Heart left ventricle (tissue), 16 donors: ENCODE results near the gene SELENOW. TPM values are rescaled to one million over a fixed set of nuclear protein-coding genes. Genes with fewer than 3 reads are reported as not detected.

Experiments used
- ATAC-seq, 4 donors: fragments of 200-7000 bp; cut with Tn5 transposase; one replicate each; pipeline ENCODE4 v1.9.1; 2020 to 2022; ENCODE audit warnings: moderate library complexity in 4 of 4, mild to moderate bottlenecking in 3 of 4, moderate number of reproducible peaks in 1 of 4
- DNase-seq, 5 donors: peaks; one replicate each; pipeline ENCODE4 v3.0.0-alpha.2; 2020
- H3K27ac ChIP-seq, 12 donors: fragments of 200-600 bp; sonication (generic) in 4 of 12; one replicate each; pipeline versions ENCODE4 v1.5.0 to v1.8.0; 2016 to 2022; ENCODE audit warnings: mild to moderate bottlenecking in 2 of 12
- H3K27me3 ChIP-seq, 9 donors: fragments of 200-600 bp; sonication (generic) in 2 of 9; one replicate each; pipeline versions ENCODE4 v1.5.1 to v1.8.0; 2016 to 2022; ENCODE audit warnings: mild to moderate bottlenecking in 3 of 9
- H3K36me3 ChIP-seq, 9 donors: fragments of 200-600 bp; sonication (generic) in 2 of 9; one replicate each; pipeline versions ENCODE4 v1.5.0 to v1.8.0; 2018 to 2022; ENCODE audit warnings: mild to moderate bottlenecking in 2 of 9
- H3K4me1 ChIP-seq, 12 donors: fragments of 200-600 bp; sonication (generic) in 4 of 12; one replicate each; pipeline versions ENCODE4 v1.5.0 to v1.8.0; 2016 to 2022; ENCODE audit warnings: mild to moderate bottlenecking in 3 of 12
- H3K4me3 ChIP-seq, 12 donors: fragments of 200-600 bp; sonication (generic) in 4 of 12; one replicate each; pipeline versions ENCODE4 v1.5.0 to v1.8.0; 2017 to 2022; ENCODE audit warnings: mild to moderate bottlenecking in 9 of 12, moderate library complexity in 4 of 12
- H3K9me3 ChIP-seq, 12 donors: fragments of 200-600 bp; sonication (generic) in 4 of 12; one replicate each; pipeline versions ENCODE4 v1.5.0 to v1.8.0; 2016 to 2022; ENCODE audit warnings: mild to moderate bottlenecking in 1 of 12
- POLR2A ChIP-seq, 2 donors: fragments of 450-650 bp; IDR thresholded peaks; one replicate each; pipeline ENCODE4 v1.6.1; 2017; ENCODE audit warnings: antibody characterized with exemption in 2 of 2, mild to moderate bottlenecking in 2 of 2, moderate library complexity in 2 of 2
- WGBS, 4 donors: extraction: QIAGEN DNeasy Blood & Tissue Kit in 2 of 4; methylation state at CpG; one replicate each; pipeline versions ENCODE4 v1.1.5 to v1.1.7; 2013 to 2018; 5-methylcytosine and 5-hydroxymethylcytosine counted together
- intact Hi-C, 10 donors: fragments of 100-400 bp; cut with DNase I; formaldehyde crosslinking; loops; one replicate each; pipeline versions ENCODE4 v1.11.1 to v1.14.2; 2022
- polyA plus RNA-seq, 2 donors: library from polyadenylated mRNA; stranded (reverse); fragments of 200-250 nt; gene quantifications; one replicate each; pipeline ENCODE4 v1.2.3, GENCODE V29; 2013
- total RNA-seq, 9 donors: library from RNA; depleted of rRNA in 2 of 9; stranded (reverse); fragments of >200 nt in 2 of 9; fragmentation: NEBNext Ultra II Directional in 3 of 9; extraction: Animal tissue kit (Norgen Biotek cat#: 25700) in 3 of 9; gene quantifications; one replicate each; pipeline versions ENCODE4 v1.1.0 to v1.2.4, GENCODE V29; 2016 to 2023
- TF ChIP-seq, protein P1 (sequence below), 12 donors: fragments of 200-600 bp; sonication (generic) in 4 of 12; IDR thresholded peaks; one replicate each; pipeline versions ENCODE4 v1.5.0 to v1.8.0; 2018 to 2022; ENCODE audit warnings: antibody characterized with exemption in 12 of 12, mild to moderate bottlenecking in 5 of 12
- donor health status: ischemic (EF 13 %, LVEDD 7.1; RV severe dilation, severe dysfunction).
- donor health status: healthy with polysubstance abuse.
- donor health status: DM: no; HTN: yes; CAD: no.
- donor health status: DM: no; HTN: no; CAD: no.
- donor health status: ischemic (EF 25% LVEDD 6.9; RV normal size, moderate dysfunction).
- donor health status: ischemic (EF 25% LVEDD 5.7; RV mildly dilated, moderate dysfunction).
- donor health status: healthy.
- donor health status: DM: yes; HTN: yes; CAD: no.
- donor health status: ischemic (EF 35%, LVEDD 5.7; RV mildly dilated, moderate dysfunction).
- donor health status: nonischemic (EF 11% LVEDD 7.7; RV severe dilation, severe dysfunction).
- donor health status: DM: yes; HTN: yes; CAD: no.
- donor health status: PGD.
- donor health status: ischemic (EF 29% LVEDD 5.4; RV normal size, mild dysfunction).
- donor health status: nonischemic (EF 23%, LVEDD 6.1; RV moderate dilation, normal function).

SELENOW gene
- total and polyA plus RNA-seq, 11 donors: 647 to 2,748 (median 1,081) TPM

GRCh38 chr19:47757617-47758442 lies 20.7 kb upstream of the SELENOW start:
- Histone ChIP-seq H3K4me3 (no peak overlapping the region), H3K27me3 (no peaks in the 10 kb centered on the region), H3K27ac (peak overlapping the region in 1 of 12 donors; percentile 28), H3K9me3 (peaks cover 0 to 5% (median 0%) of the 10 kb centered on the region in 12 donors), H3K4me1 (peaks cover 0 to 7% (median 1%) of the 10 kb centered on the region in 12 donors), H3K36me3 (peaks cover 0 to 76% (median 67%) of the 10 kb centered on the region in 9 donors)
- TF ChIP-seq, protein P1, sequence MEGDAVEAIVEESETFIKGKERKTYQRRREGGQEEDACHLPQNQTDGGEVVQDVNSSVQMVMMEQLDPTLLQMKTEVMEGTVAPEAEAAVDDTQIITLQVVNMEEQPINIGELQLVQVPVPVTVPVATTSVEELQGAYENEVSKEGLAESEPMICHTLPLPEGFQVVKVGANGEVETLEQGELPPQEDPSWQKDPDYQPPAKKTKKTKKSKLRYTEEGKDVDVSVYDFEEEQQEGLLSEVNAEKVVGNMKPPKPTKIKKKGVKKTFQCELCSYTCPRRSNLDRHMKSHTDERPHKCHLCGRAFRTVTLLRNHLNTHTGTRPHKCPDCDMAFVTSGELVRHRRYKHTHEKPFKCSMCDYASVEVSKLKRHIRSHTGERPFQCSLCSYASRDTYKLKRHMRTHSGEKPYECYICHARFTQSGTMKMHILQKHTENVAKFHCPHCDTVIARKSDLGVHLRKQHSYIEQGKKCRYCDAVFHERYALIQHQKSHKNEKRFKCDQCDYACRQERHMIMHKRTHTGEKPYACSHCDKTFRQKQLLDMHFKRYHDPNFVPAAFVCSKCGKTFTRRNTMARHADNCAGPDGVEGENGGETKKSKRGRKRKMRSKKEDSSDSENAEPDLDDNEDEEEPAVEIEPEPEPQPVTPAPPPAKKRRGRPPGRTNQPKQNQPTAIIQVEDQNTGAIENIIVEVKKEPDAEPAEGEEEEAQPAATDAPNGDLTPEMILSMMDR (IDR thresholded peaks at IDR 0.05): no peak
- no peak for TF ChIP-seq POLR2A (IDR thresholded peaks at IDR 0.05)
- DNase-seq (no peak), ATAC-seq (no peak)
- intact Hi-C loops: no loop called here
- whole genome bisulfite sequencing, 4 donors: 84 to 90% (median 85%) methylated on average over 14 of the region's 14 CpGs

DNA sequence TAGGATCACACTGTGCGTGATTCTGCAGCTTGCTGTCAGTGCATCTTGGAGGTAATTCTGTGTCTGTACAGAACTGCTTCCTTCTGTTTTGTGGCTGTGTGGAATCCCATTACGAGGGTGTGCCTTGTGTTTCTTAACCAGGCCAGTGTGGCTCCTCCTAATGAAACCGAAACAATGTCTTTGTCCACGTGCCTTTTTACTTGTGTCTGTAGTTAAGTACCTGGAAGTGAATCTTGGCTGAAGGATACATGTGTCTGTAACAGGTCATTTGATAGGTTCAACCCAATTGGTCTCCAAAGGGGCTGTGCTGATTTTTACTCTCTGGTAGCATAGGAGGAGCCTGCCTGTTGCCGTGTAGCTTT lies 20.1 kb upstream of the SELENOW start:
- Histone ChIP-seq H3K9me3 (peaks cover 0 to 5% (median 0%) of the 10 kb centered on the region in 12 donors), H3K4me1 (peaks cover 0 to 11% (median 2%) of the 10 kb centered on the region in 12 donors), H3K27ac (no peak overlapping the region), H3K27me3 (no peaks in the 10 kb centered on the region), H3K36me3 (peaks cover 0 to 70% (median 61%) of the 10 kb centered on the region in 9 donors), H3K4me3 (no peak overlapping the region)
- no peak for DNase-seq
- no peak for ATAC-seq
- 85 to 93% (median 91%) methylated on average over 5 of the region's 5 CpGs for WGBS, 4 donors
- intact Hi-C loops: no loop called here
- TF ChIP-seq, protein P1 (IDR thresholded peaks at IDR 0.05): no peak
- no peak for TF ChIP-seq POLR2A (IDR thresholded peaks at IDR 0.05)

- H3K4me3 ChIP-seq: no peak overlapping the region
- no peaks in the 10 kb centered on the region for H3K27me3 ChIP-seq
- TF ChIP-seq, protein P1 (IDR thresholded peaks at IDR 0.05): no peak
- no peak for TF ChIP-seq POLR2A (IDR thresholded peaks at IDR 0.05)
- H3K9me3 ChIP-seq: peaks cover 0 to 5% (median 0%) of the 10 kb centered on the region in 12 donors
- H3K4me1 ChIP-seq: peaks cover 0 to 12% (median 2%) of the 10 kb centered on the region in 12 donors
- DNase-seq (no peak), ATAC-seq (no peak)
- H3K36me3 ChIP-seq: peaks cover 0 to 48% (median 39%) of the 10 kb centered on the region in 9 donors
- no peak overlapping the region for H3K27ac ChIP-seq
- WGBS, 4 donors: 78 to 96% (median 93%) methylated on average over 5 of the region's 5 CpGs
- intact Hi-C loops: loop anchor here in 2 of 10 donors (10.0 kb wide), 1 partner anchor 104 kb away; no protein-coding TSS in a partner anchor
Observed at GRCh38 chr19:47760632-47760999, 17.9 kb upstream of the SELENOW start.

GRCh38 chr19:47761566-47761965 lies 16.9 kb upstream of the SELENOW start:
- H3K27me3 ChIP-seq: no peaks in the 10 kb centered on the region
- H3K27ac ChIP-seq: no peak overlapping the region
- H3K4me1 ChIP-seq: peaks cover 0 to 19% (median 3%) of the 10 kb centered on the region in 12 donors
- no peak for TF ChIP-seq POLR2A (IDR thresholded peaks at IDR 0.05)
- TF ChIP-seq, protein P1 (IDR thresholded peaks at IDR 0.05): no peak
- peaks cover 0 to 39% (median 29%) of the 10 kb centered on the region in 9 donors for H3K36me3 ChIP-seq
- intact Hi-C loops: loop anchor here in 2 of 10 donors (10.0 kb wide), 1 partner anchor 103 kb away; no protein-coding TSS in a partner anchor
- H3K4me3 ChIP-seq: no peak overlapping the region
- ATAC-seq: no peak
- peaks cover 0 to 5% (median 0%) of the 10 kb centered on the region in 12 donors for H3K9me3 ChIP-seq
- WGBS, 4 donors: 65 to 88% (median 81%) methylated on average over 5 of the region's 5 CpGs
- DNase-seq: no peak
